GM19043 (cell line): Measurements from ENCODE around the gene MED8.

Experiments
- ATAC-seq: cut with Tn5 transposase; IDR thresholded peaks from one replicate; pipeline ENCODE4 v1.9.1; 2021; ENCODE audit warnings: low read depth; ENCODE audit not compliant: unreplicated experiment

Gene MED8

DNA sequence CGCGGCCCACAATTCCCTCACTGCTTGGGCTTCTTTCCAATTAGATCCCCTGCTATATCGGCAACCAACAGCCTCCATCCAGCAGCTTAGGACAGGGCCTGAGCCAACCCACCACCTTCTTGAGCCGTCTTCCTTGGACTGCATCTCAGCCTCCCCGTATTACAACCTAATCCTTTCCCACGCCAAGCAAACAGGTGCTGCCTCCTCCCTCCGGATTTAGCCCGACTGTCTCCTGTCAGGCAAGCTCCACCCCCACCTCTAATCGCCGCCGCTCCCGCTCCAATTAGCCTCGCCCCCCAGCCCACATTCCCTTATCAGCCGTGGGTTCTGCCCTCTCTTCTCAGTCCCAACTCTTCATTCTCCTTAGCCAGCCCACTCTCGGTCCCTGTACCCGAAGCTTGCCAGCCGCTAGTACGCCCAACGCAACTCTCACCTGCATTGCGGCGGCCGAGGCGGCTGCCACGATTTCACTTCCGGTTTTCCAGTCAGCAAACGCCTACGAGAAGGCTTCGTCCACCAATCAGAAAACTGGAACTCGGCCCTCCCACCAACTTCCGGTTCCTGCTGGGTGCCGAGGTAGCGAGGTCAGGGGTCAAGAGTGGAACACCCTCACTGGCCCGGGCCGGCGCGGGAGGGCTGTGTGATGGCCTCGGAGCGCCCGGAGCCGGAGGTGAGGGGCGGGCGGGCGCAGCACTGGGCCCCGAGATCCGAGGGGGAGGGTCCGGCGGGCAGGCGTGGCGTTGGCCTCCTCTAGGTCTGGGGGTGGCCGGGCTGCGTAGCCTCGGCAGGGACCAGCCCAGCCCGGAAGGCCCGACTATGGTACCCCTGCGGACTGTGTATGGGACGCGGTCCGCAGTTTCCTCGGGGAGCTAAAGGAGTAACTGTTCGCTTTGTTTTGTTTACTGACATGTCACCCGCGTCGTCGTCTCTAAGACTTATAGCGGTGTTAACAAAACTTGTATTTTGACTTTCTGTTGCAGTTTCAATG lies at the start of gene MED8, which contains the start of gene SZT2:
MED8 (minus strand) TSS at position 475 of the 988 bp plus-strand sequence; CDS start at position 439, 36 bp downstream.
SZT2 (plus strand) TSS at position 574 of the 988 bp plus-strand sequence; CDS start at position 644, 70 bp downstream.
- ATAC-seq, result peak; percentile 94

DNA sequence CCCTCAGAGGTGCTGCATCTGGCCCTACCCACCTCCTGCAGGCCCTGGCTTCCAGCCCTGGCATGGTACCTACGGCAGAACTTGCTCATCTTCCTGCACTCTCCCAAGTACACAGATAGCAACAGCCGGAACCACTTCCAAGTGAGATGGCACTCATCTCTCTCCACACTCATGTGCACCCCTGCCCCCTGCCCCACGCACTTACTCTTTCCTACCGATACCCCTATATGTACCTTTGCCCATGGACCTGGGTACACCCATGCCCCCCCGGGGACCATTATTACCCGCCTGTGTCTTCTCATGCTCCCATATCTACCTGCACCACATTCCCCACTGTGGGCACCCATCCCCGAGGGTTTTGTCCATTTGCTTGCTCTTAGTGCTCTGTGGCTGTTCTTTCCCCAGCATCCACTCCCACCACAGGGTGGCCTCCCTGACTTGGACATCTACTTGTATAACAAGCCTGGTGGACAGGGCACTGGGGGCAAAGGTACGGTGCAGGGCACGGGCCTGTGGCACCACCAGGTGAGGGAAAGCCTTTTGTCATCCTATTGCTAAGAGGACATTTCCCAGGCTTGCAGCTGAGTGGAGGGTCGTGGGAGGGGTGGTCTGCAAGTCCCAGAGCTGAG lies 49.5 kb upstream of the MED8 start:
- no peak for ATAC-seq

DNA sequence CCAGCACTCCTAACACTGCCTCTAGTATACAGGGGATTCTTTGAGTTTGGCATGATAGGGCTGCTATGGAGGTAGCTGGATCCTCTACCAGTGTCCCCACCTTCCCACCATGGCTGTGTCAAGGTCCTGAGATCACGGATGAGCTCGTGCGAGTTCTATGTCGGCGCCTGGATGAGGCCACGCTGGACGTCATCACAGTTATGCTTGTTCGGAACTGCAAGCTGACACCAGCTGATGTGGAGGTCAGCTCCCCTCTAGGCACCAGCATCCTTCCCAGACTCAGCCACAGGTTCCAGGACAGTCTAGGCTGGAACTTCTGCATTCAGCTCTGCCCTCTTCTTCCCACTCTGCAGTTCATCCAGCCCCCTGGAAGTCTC lies 49.0 kb upstream of the MED8 start:
- no peak for ATAC-seq

- ATAC-seq, result no peak
Observed at GRCh38 chr1:43438006-43438405, 48.4 kb upstream of the MED8 start.

- ATAC-seq, result no peak
Observed at GRCh38 chr1:43437031-43437973, 47.7 kb upstream of the MED8 start.

- no peak for ATAC-seq
Observed at GRCh38 chr1:43436371-43436770, 46.8 kb upstream of the MED8 start.

DNA sequence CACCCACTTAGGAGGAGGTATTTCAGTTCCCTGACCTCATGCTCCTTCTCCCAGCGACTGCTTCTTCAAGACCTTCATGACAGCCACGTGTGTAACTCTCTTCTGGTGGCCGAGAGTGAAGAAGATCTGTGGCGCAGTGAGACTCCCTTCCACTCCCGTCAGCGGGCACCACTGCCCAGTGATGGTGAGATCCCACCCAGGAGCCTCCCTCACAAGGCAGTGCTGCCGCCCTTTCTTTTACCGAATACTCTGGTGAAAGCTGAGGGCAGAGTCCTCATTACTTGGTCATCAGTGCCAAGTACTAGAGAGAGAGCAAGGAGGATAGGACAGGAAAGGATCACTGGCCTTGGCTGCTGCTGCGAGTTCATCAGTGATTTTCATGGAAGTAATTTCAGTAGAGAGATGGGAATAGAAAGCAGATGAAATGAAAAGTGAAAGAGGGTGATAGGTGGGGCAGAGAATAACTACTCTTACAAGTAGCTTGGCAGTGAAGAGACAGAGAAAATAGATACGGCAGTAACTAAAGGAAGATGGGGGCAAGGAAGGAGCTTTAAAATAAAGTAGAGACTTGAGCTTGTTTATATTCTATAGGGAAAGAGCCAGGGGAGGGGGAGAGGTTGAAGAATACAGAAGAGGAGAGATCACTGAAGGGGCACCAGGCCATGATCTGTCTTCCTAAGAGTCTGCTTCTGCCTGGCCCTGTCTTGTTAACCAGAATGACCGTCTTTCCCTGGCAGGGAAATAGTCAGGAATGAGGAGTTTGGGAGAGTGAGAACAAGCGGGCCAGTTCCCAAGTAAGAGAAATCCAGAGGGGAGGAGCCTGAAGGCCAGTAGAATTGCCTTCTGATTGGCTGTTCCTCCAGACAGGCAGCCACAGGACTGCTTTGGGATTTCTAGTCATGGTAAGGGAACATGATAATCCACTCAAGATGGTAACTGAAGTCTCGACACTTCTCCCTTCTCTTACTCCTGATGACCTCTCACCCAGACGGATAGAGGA lies 45.8 kb upstream of the MED8 start:
- ATAC-seq, result no peak

DNA sequence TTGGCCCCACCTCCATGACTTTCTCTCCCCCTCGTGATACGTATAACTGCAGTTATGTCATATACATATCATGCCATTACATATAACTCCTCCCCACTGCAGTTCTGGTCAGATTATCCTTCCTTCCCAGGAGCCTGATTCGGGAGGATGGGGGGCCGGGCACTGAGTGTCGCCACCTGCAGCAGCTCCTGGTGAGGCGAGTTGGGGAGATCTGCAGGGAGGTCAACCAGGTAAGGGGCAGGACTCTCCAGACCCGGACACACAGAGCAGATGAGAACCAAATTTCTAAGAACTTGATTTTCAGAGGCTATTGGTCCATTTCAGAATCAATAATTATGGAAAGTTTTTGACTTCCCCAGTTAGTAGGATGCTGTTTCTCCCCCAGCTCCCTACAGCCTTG lies 44.7 kb upstream of the MED8 start:
- ATAC-seq, result no peak

DNA sequence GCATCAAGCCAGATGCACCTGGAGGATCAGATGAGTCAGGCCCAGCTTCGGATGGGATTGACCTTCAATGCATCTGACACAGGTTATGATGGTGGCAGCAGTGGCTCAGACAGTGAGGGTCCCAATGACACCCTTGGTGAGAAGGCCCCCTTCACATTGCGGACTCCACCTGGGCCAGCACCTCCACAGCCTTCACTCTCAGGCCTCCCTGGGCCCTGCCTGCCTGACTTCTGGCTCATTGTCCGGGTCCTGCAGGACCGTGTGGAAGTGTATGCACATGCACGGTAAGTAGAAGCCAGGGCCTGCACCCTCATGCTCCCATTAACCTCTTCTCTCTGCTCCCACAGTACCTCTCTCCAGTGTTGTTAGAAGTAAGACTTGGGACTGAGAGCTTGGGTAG lies 43.3 kb upstream of the MED8 start:
- ATAC-seq, result no peak

DNA sequence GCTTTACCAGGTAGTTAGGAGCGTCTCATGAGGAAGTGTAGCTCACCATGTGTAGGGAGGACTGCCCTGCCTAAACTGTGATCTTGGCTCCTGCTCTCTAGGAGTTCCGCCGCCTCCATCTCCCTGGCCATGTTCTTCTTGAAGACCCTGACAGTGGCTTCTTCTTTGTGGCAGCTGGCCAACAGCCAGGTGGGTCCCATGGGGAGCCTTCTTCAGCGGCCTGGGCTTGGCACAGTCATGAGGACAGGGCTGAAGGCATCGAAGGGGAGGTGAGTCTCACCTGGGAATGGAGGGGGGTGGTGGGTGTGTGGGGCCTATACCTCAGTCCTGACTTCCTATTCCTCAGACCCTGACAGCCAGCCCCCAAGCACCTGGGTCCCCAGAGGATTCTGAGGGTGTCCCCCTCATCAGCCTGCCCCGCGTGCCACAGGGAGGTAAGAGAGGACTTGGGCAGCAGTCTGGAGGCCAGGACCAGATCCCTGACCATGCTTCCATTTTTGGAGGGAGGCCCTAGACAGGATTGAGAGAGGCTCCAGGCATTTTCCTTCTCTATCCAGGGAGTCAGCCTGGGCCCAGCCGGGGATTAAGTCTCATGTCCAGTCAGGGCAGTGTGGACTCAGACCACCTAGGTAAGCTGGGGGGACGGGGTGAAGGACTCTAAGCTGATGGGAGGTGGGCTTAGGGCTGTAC lies 42.7 kb upstream of the MED8 start:
- no peak for ATAC-seq

DNA sequence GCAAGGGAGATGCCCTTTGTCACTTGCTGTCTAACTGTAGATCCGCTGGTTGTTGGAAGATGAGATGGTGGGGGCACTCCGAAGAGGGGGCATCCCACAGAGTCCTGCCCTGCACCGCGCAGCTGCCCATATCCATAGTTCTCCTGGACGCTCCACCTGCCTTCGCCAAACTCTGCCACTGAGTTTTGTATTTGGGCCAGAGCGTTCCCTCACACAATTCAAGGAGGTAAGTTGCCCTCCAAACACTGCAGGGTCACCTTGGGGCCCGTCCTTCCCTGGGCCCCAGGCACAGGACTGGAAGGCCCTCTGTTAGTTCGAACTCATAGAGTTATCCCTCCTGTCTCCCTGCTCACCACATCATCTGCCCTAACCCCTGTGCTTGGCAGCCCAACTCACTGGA lies 42.1 kb upstream of the MED8 start:
- ATAC-seq, result no peak

DNA sequence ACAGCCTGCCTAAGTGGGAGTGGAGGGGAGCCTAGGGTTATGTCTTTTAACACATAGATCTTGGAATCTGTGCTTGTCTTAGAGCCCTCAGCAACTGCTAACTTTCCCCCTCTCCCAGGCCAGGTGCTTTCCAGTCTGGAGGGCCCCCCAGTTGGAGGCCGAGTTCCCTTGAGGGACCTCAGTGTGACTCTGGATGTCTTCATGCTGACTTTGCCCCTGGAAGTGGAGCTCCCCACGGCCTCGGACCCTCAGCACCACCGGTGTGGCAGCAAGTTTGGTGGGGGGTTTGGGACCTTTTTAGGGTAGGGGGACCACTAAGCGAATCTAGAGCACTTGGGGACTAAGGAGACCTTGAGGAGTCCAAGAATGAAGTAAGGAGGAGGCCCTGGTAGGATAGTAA lies 41.2 kb upstream of the MED8 start:
- ATAC-seq, result no peak

DNA sequence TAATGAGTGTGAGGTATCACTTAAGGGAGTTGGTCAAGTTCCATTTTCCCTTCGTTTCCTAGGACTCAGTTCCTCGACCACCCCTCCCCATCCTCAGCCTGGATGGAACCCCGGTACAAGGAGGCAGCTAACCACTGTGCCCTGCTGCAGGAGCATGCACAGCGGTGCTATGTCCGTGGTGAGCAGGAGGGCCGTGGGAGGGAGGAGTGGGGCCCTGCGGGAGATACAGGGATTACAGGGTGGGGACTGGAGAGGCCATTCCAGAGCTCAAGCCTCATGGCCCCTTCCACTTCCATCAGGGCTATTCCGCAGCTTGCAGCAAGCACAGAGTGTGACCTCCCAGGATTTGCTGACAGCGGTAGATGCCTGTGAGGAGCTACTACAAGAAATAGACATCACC lies 38.3 kb upstream of the MED8 start:
- ATAC-seq, result no peak

DNA sequence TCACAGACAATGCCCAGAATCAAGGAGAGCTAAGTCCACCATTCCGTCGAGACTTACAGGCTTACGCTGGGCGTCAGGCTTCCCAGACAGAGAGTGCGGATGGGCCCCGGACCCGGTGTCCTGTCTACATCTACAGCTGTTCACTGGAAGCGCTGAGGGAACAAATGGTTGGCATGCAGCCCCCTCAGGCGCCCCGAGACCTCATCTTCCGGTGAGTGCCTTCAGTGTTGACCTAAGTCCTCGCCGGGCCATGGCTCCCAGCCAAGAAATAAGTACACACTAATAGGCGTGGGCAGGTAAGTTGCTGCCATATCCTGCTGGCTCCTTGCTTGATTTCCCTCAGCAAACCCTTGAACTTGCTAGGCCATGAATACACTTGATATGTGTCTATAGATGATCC lies 37.9 kb upstream of the MED8 start:
- ATAC-seq, result no peak

DNA sequence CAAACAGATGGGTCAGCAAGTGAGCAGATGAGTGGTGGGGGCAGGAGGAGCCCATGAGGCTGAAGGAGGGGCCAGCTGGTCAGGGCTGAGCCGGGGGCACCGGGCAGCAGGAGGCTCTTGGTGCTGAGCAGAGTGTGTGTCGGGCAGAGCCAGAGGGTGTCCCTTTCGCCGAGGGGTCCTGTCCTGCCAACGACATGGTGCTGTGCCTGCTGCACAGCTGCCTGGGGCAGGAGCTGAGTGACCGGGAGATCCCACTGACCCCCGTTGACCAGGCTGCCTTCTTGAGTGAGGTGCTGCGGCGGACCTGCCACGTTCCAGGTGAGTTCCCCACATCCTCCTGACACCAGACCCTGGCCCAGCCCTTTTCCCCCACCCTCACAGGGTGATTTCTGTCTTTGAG lies 36.6 kb upstream of the MED8 start:
- ATAC-seq, result no peak

GRCh38 chr1:43425045-43425444 lies 35.4 kb upstream of the MED8 start:
- no peak for ATAC-seq

DNA sequence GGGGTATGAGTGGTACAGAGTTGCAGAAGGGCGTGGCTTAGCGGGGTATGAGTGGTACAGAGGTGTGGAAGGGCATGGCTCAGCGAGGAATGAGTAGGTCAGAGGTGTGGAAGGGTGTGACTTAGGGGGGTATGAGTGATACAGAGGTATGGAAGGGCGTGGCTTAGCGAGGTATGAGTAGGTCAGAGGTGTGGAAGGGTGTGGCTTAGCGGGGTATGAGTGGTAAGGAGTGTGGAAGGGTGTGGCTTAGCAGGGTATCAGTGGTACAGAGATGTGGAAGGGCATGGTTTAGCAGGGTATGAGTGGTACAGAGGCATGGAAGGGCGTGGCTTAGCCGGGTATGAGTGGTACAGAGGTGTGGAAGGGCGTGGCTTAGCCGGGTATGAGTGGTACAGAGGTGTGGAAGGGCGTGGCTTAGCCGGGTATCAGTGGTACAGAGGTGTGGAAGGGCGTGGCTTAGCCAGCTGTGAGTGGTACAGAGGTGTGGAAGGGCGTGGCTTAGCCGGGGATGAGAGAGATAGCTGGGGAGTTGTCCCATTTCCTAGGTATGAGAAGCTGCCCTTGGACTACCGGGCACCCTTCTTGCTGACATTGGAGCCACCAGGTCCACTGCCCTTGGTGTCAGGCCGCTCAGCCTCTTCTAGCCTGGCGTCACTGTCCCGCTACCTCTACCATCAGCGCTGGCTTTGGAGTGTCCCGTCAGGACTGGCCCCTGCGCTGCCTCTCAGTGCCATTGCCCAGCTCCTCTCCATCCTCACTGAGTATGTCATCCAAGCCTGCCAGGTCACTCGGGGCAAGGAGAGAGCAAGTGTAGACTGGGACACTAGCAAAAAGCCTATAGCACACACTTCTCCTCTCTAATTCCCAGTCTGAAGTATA lies 34.3 kb upstream of the MED8 start:
- ATAC-seq, result no peak
